GM21381 (cell line): ENCODE results near the gene DDC.
A peak's percentile ranks its signal among the peaks of the same experiment; 100 is the strongest.

Source experiments
- ATAC-seq: cut with Tn5 transposase; IDR thresholded peaks from one replicate; pipeline ENCODE4 v1.9.1; 2021; ENCODE audit warnings: mild to moderate bottlenecking, moderate library complexity; ENCODE audit not compliant: unreplicated experiment

The DDC gene, protein sequence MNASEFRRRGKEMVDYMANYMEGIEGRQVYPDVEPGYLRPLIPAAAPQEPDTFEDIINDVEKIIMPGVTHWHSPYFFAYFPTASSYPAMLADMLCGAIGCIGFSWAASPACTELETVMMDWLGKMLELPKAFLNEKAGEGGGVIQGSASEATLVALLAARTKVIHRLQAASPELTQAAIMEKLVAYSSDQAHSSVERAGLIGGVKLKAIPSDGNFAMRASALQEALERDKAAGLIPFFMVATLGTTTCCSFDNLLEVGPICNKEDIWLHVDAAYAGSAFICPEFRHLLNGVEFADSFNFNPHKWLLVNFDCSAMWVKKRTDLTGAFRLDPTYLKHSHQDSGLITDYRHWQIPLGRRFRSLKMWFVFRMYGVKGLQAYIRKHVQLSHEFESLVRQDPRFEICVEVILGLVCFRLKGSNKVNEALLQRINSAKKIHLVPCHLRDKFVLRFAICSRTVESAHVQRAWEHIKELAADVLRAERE

DNA sequence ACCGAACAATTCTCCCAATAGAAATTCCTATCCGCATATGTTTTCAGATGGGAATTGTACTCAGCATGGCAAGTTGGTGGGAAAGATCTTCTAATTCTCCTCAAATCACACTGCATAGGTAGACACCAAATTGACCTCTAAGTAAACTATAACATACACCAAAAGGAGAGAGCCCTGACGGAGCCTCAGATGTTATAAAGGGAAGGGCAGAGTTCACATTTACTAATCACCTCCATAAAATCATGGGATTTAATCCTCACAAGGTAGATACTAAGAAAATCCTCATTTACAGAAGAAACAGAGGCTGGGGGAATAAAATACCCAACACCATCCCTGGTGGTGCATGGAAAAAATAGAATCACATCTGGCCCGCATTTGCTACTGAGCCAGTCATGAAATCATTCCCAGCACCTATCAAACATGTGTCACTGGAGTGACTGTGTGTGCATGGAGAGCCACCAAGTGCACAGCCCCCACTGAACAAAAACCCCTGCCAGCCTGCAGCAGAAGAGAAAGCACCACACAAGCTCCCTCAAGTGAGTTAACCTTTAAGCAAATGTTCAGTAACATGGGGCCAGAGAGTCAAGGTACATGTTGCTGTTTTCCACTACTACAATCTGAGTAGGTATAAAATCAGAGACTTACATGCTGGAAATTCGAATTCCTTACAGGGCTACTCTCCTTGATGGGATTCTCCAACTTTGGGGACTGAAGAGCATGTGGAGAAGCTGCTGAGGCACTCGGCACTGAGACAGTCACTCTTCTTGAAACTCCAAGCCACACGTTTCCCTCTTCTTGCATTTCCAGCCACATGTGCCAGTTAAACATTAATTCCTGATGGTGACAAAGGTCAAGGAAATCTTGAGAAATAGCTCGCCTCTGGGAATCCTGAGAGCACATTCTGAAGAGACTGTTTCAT lies at the start of gene DDC:
Gene DDC, minus strand, starts transcription at position 766 of the 919 bp plus-strand sequence. CDS start 21,320 bp downstream, outside the sequence.
- no peak for ATAC-seq

DNA sequence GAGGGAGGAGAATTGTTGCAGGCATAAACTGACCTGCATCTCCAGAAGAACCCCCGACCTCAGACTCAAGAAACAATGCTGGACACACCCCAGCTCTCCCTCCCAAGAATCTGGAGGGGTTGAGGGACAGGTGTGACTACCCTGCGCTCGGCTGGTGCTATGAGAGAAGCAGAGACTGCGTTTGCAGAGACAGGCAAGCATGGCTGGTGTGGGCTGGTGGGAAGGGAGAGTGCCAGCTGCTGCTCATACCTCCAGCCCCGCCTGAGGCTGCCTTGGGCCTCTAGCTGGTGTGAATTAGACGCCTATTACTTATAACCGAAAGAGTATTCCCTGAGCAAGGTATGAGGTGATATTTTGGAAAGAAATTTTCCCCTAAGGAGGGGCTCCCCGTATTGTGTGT lies 48.3 kb upstream of the DDC start:
- no peak for ATAC-seq

DNA sequence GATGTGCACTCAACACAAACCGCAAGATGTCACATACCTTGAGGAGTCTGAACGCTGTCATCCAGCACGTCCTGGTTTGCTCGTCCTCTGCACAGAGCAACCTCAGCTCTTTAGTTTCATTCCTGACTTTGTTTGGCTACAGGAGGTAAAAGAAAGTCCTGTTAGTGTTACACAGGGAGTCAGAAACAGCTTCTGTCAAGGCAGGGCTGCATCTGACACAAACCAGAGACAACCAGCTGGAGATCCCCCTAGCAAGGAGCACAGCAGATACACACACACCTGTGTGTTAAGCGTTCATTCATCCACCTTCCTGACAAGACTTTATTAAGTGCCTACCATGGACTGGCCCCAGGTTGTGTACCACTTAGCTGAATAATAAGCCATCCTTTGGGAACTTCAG lies 47.5 kb upstream of the DDC start:
- no peak for ATAC-seq

DNA sequence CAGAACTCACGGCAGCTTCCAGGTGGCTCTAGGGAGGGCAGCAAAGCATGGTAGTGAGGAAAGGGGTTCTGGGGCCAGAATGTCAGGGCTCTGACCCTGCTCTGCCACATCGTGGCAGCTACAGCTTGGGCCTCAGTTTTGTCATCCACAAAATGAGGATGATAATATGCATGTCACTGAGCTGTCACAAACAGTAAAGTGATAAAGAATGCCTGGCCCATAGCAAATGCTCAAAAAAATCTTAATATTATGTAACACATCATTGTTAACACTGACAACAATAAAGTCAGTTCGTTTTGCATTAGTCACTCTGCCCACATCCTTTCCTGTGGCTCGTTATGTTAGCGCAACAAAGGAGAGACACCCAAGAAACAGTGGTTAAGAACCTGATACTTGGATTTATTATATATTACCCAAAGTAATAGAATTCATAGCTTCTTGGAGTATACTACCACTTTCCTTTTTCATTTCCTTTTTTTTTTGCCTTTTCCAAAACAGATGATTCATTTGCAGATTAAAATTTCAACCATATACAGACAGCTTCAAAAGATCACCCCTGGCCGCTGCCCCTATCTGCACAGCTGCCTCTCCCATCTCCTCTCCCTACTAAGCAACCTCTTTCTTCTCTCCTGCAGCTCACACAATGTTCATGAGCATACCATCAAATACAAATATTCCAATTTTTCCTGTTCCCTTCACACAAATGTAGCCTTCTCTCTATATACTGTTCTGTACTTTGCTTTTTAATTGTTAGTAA lies 45.5 kb upstream of the DDC start:
- ATAC-seq, result no peak

DNA sequence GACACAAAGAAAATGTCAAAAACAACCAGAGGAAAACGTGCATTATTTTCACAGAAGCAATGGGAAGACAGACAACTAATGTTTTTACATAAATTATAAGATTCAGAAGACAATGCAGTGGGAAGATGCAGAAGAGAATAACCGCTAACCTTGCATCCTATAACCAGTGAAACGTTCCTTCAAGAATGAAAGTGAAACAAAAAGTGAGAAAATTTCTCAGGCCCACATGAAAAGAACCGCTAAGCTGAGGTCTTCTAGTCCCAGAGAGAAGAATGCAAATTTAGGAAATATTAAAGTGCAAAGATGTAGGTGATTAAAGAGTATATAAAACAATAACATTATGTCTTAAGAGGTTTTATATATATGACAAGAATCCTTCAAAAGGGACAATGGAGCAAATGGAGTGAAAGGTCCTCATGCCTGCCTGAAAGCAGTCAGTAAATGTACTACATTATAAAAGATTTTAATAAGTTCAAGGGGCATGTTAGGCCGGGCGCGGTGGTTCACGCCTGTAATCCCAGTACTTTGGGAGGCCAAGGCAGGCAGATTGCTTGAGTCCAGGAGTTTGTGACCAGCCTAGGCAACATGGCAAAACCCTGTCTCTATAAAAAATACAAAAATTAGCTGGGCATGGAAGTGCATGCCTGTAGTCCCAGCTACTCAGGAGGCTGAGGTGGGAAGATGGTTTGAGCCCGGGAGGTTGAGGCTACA lies 43.1 kb upstream of the DDC start:
- ATAC-seq, result no peak

DNA sequence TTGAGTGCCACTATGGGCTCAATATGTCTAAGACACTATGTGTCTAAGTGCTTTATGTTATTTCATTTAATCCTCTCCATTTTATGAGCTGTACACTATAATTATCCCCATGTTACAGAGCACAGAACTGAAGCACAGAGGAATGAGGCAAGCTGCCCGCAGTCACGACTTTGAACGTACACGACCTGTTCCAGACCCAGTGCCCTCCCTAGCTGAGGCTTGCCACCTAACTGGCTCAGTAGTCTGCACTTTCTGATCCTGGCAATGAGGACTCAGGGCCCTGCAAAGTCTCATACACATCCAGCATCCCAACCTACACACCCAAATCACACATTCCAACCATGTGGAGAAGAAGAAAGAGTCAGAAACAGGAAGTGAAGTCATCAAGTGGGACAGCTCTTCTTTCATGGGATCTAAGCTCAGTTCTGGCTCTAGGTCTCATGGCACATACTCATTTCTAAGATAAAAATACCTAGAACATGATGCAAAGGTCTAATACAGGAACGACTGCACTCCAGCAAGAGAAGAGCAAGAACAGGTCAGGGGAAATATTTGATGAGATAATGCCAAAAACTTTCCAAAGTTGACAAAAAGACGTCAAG lies 42.4 kb upstream of the DDC start:
- no peak for ATAC-seq

DNA sequence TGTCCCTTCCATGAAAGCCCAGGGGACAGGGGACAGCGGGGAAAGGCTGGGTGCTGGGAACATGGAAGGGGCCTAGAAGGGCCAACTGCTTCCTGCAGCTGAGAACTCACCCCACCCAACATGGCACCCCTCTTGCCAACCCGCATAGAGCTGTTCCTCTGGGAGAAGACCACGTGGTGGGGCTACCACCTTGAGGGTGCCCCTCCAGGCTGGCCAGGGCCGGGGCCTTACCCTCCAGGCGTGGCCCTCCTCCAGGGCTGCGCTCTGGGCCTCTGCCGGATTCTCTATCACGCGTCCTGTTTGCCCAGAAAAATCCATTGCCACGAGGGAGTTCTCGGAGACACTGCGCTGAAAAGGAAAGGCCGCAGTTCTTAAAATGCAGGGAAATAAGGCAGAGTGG lies 39.9 kb upstream of the DDC start:
- ATAC-seq, result no peak

GRCh38 chr7:50603287-50603686 lies 38.1 kb upstream of the DDC start:
- no peak for ATAC-seq

GRCh38 chr7:50599385-50599784 lies 34.2 kb upstream of the DDC start:
- ATAC-seq, result no peak

GRCh38 chr7:50598460-50599343 lies 33.5 kb upstream of the DDC start:
- ATAC-seq, result no peak

- ATAC-seq, result no peak
Measured at GRCh38 chr7:50596484-50596883, 31.3 kb upstream of the DDC start.

DNA sequence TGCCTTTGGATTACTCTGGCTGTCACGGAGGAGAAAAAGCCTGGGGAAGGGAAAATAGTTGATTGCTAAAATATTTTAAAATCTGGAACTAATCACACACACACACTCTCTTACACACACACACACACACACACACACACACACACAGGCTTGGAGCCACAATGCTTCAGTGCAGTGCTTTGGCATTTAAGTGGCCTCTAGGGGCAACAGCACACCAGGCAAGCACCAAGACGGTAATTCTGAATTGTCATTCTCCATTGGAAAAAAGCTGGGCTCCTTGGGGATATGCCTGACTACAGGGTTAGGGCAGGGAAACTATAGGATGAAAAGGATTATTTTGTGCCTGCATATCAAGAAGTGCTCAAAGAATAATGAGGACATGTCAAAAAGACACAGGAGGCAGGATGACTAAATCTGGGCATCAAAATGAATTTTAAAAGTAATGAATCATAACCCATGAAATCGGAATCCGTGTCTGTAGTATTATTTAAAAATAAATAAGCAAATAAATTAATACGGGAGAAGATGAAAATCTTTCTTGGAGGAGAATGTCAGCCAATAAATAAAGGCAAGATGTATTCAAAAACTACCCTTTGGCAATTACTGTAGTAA lies 30.4 kb upstream of the DDC start:
- peak; percentile 31 for ATAC-seq

DNA sequence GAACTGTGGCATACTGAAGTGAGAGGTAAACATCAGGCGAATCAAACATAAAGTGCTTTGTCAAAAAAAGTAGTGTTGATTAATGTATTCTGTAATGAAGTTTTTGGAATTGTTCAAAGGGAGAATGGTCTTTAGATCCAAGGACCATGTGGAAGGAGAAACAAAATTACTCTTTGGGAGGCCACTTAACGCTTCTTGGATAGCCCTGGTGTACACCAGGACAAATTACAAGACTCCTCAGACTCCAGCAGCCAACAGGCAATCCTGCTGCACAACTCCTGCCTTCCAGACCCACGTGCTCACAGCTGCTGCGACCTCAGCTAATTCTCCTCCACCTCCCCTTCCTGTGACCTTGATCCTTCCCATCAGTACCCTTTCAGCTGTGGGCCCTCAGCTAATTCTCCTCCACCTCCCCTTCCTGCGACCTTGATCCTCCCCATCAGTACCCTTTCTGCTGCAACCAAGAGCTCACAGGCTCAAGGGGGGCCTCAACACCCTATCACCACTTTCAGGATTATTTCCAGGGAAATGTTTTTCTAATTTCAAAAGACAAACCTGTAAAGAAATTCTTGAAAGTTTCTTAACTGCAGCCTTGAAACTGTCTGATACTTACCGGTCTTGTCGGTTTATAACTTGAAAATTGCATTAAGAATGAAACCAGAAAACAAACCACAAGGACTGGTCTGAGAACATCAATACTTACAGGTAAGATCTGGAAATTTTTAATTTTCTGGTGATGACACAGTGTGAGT lies 29.7 kb upstream of the DDC start:
- ATAC-seq, result peak; percentile 50

DNA sequence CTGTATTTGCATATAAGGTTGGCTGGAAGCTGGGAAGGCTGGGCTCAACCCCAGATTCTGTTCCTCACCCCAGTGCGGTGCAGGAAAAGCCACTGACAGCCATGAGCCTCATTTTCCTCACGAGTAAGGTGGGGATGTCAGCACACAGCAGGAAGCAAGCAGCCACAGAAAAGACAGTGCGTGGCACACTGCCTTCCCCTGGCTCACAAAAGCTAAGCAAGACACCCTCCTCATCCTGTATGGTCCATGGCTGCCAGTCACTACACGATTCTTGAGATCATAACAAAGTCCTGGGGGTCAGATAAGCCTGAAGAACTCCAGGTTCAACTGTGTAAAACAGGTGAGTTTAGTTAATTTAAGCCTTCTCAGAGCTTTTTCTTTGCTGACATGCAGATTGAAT lies 28.9 kb upstream of the DDC start:
- ATAC-seq, result no peak

DNA sequence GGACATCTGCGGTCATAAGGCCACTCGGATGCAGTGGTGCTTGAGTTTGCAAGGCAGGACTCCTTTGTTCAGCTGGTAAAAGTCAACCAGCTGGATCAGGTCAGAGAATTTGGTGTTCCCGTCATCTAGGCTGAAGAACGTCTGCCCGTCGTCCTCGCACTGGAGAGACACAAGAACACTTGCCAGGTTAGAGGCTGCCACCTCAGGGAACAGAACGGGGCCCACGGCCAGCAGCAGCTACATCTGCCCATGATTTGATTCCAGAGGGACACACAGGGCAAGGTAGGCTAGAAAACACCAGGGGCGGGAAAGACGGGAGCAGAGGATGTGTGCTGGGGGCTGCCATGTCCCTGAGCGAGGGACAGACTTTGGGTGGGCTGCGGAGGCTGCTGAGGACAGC lies 27.7 kb upstream of the DDC start:
- no peak for ATAC-seq

GRCh38 chr7:50591480-50592438 lies 26.6 kb upstream of the DDC start:
- ATAC-seq, result peak; percentile 59

GRCh38 chr7:50591098-50591479 lies 25.9 kb upstream of the DDC start:
- ATAC-seq, result no peak
